Breast epithelium (tissue), 3 donors: ENCODE results near the gene CFAP20.
A peak's percentile ranks its signal among the peaks of the same experiment; 100 is the strongest.

ENCODE experiments used
- CTCF ChIP-seq, 3 donors: fragments of 450-650 bp; IDR thresholded peaks; one replicate each; pipeline ENCODE4 v1.5.1; 2016 to 2017; ENCODE audit warnings: antibody characterized with exemption in 3 of 3, mild to moderate bottlenecking in 3 of 3, moderate library complexity in 3 of 3
- POLR2A ChIP-seq: fragments of 450-650 bp; IDR thresholded peaks from one replicate; pipeline ENCODE4 v1.6.1; 2016; ENCODE audit warnings: antibody characterized with exemption, mild to moderate bottlenecking, moderate library complexity
- POLR2AphosphoS5 ChIP-seq, 3 donors: sonication (generic); formaldehyde crosslinking; IDR thresholded peaks; one replicate each; pipeline ENCODE4 v1.6.1; 2017; ENCODE audit warnings: antibody characterized with exemption in 3 of 3

GRCh38 chr16:58129097-58129936, at the start of gene CFAP20:
- TF ChIP-seq CTCF (IDR thresholded peaks at IDR 0.05) (peak in 1 of 3 donors; percentile 7), POLR2A (peak; percentile 77), POLR2AphosphoS5 (IDR thresholded peaks at IDR 0.05) (peak; percentile 86 to 95 (median 86))
